CD4-positive, alpha-beta T cell treated with Interleukin-1 beta for 1 hour (primary cell): ENCODE measurements around the gene SUGCT.

ENCODE experiments used
- DNase-seq, 2 donors: peaks; one replicate each; pipeline ENCODE4 v3.0.0-alpha.2; 2020 to 2022

The SUGCT gene

GRCh38 chr7:40419806-40420205 is 285.0 kb downstream of the SUGCT start:
- DNase-seq: peak in 1 of 2 donors; percentile 1

- DNase-seq: no peak
Observed at GRCh38 chr7:40421433-40421832, 286.6 kb downstream of the SUGCT start.

GRCh38 chr7:40425696-40426095 is 290.9 kb downstream of the SUGCT start:
- DNase-seq: no peak

GRCh38 chr7:40428421-40428820 is 293.6 kb downstream of the SUGCT start:
- DNase-seq: no peak

GRCh38 chr7:40429826-40430225 is 295.0 kb downstream of the SUGCT start:
- DNase-seq: no peak

- DNase-seq: no peak
Observed at GRCh38 chr7:40432046-40432445, 297.2 kb downstream of the SUGCT start.

GRCh38 chr7:40436710-40437109 is 301.9 kb downstream of the SUGCT start:
- no peak for DNase-seq

GRCh38 chr7:40437498-40437897 is 302.7 kb downstream of the SUGCT start:
- DNase-seq: no peak

GRCh38 chr7:40437936-40438634 is 303.3 kb downstream of the SUGCT start:
- DNase-seq: no peak

GRCh38 chr7:40439686-40440085 is 304.9 kb downstream of the SUGCT start:
- no peak for DNase-seq

- no peak for DNase-seq
Observed at GRCh38 chr7:40447345-40447744, 312.5 kb downstream of the SUGCT start.

- no peak for DNase-seq
Observed at GRCh38 chr7:40455485-40455884, 320.7 kb downstream of the SUGCT start.

- no peak for DNase-seq
Observed at GRCh38 chr7:40457776-40458480, 323.1 kb downstream of the SUGCT start.

GRCh38 chr7:40463446-40463845 is 328.6 kb downstream of the SUGCT start:
- DNase-seq: no peak

GRCh38 chr7:40468891-40469864 is 334.4 kb downstream of the SUGCT start:
- DNase-seq: no peak

GRCh38 chr7:40470091-40470592 is 335.3 kb downstream of the SUGCT start:
- no peak for DNase-seq

- DNase-seq: no peak
Observed at GRCh38 chr7:40470817-40471216, 336.0 kb downstream of the SUGCT start.

GRCh38 chr7:40471891-40472290 is 337.1 kb downstream of the SUGCT start:
- DNase-seq: no peak

GRCh38 chr7:40474790-40475680 is 340.2 kb downstream of the SUGCT start:
- no peak for DNase-seq

- no peak for DNase-seq
Observed at GRCh38 chr7:40475681-40475982, 340.8 kb downstream of the SUGCT start.

GRCh38 chr7:40477094-40477493 is 342.3 kb downstream of the SUGCT start:
- no peak for DNase-seq

- DNase-seq: no peak
Observed at GRCh38 chr7:40482845-40483244, 348.0 kb downstream of the SUGCT start.
